ENCODE results near the gene BNIP1.
A peak's percentile ranks its signal among the peaks of the same experiment; 100 is the strongest.

Gene BNIP1

DNA sequence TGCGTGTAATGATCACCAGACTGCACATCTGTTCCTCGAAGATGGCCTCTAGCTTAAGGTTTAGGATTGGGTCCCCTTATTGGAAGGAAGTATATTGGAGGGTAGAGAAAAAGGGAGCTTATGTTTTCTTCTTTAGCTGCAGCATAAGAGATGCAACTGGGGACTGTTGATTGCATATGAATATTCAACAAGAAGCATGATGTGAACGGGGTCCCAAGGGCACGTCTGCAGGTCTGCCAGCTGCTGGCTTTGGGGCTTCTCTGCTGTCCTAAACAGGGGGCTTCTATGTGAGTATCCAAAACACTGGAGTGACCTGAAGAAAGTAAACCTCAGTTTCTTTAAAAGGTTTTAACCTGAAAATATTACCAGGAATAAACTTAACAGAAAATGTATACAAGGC is 3.6 kb upstream of the BNIP1 start:
- Histone ChIP-seq H4K91ac (ENCODE audit: low read depth, low read length, poor library complexity) (no peak overlapping the region), H4K8ac (ENCODE audit: low read depth, low read length) (no peak overlapping the region), H3K9me3 (replicated peaks in 1 of 2; ENCODE audit: control insufficient read depth in 2 of 2, insufficient read depth in 1 of 2, low read depth in 1 of 2, low read length in 2 of 2) (no peaks in the 10 kb centered on the region), H3K4me2 (ENCODE audit: insufficient read depth, low read length, poor library complexity, severe bottlenecking) (no peak overlapping the region), H3K23ac (ENCODE audit: low read depth, low read length, poor library complexity) (no peak overlapping the region), H3K27ac (replicated peaks; ENCODE audit: low read length) (no peak overlapping the region), H2BK5ac (ENCODE audit: low read length) (no peak overlapping the region), H3K4me3 (ENCODE audit: low read length in 2 of 2) (no peak overlapping the region), H3K79me1 (ENCODE audit: low read depth, low read length) (no peaks in the 10 kb centered on the region), H3K9ac (ENCODE audit: low read depth, low read length, poor library complexity) (no peak overlapping the region), H3K4me1 (ENCODE audit: control insufficient read depth in 2 of 2, insufficient read depth in 1 of 2, low read depth in 1 of 2, low read length in 2 of 2) (peaks cover 5% of the 10 kb centered on the region in 2 donors), H3K36me3 (replicated peaks in 1 of 2; ENCODE audit: control insufficient read depth in 2 of 2, insufficient read depth in 2 of 2, low read length in 2 of 2) (no peaks in the 10 kb centered on the region), H2BK12ac (ENCODE audit: low read length) (no peak overlapping the region), H3K4ac (ENCODE audit: low read length) (no peak overlapping the region), H3K18ac (ENCODE audit: low read length) (no peak overlapping the region), H2BK120ac (ENCODE audit: low read depth, low read length) (no peak overlapping the region), H2BK15ac (ENCODE audit: low read length) (no peak overlapping the region), H2AFZ (ENCODE audit: low read length) (no peak overlapping the region), H2AK5ac (ENCODE audit: low read depth, low read length) (no peak overlapping the region), H3K14ac (ENCODE audit: low read length) (no peak overlapping the region), H3K27me3 (ENCODE audit: control insufficient read depth in 3 of 3, insufficient read depth in 3 of 3, low read depth in 1 of 3, low read length in 3 of 3) (no peaks in the 10 kb centered on the region)
- no peak for DNase-seq (ENCODE audit: low spot score)
- WGBS, 2 donors (ENCODE audit: extremely low coverage in 2 of 2, insufficient read length in 2 of 2, insufficient replicate concordance in 1 of 2), result no CpG with 5 or more reads among the region's 4 CpGs

DNA sequence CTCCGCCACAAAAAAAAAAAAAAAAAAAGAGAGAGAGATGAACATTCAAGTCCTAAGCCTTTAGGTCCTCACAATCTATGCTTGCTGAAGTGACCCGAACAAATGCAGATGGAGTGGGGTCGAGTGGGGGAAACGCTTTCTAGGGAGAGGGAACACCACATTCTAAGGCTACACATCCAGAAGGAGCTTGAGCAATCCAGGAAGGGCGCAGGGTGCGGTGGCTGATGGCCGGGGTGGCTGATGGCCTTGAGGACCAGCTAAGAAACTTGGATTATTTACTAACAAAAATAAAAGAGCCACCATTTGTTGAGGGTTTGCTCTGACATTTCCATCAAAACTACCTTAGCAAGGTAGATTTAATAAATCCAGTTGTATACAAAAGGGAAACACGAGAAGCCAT is 764 bp upstream of the BNIP1 start:
- H3K36me3 ChIP-seq (replicated peaks in 1 of 2; ENCODE audit: control insufficient read depth in 2 of 2, insufficient read depth in 2 of 2, low read length in 2 of 2), result peaks cover 0 to 20% of the 10 kb centered on the region in 2 donors
- H3K4ac ChIP-seq (ENCODE audit: low read length), result no peak overlapping the region
- H3K4me2 ChIP-seq (ENCODE audit: insufficient read depth, low read length, poor library complexity, severe bottlenecking), result no peak overlapping the region
- no peaks in the 10 kb centered on the region for H3K9me3 ChIP-seq (replicated peaks in 1 of 2; ENCODE audit: control insufficient read depth in 2 of 2, insufficient read depth in 1 of 2, low read depth in 1 of 2, low read length in 2 of 2)
- H3K4me3 ChIP-seq (ENCODE audit: low read length in 2 of 2), result no peak overlapping the region
- H2BK120ac ChIP-seq (ENCODE audit: low read depth, low read length), result no peak overlapping the region
- WGBS, 2 donors (ENCODE audit: extremely low coverage in 2 of 2, insufficient read length in 2 of 2, insufficient replicate concordance in 1 of 2), result no CpG with 5 or more reads among the region's 8 CpGs
- H3K23ac ChIP-seq (ENCODE audit: low read depth, low read length, poor library complexity), result no peak overlapping the region
- peak overlapping the region; percentile 49 for H2AFZ ChIP-seq (ENCODE audit: low read length)
- H4K91ac ChIP-seq (ENCODE audit: low read depth, low read length, poor library complexity), result no peak overlapping the region
- H2BK12ac ChIP-seq (ENCODE audit: low read length), result no peak overlapping the region
- H3K79me1 ChIP-seq (ENCODE audit: low read depth, low read length), result no peaks in the 10 kb centered on the region
- no peak overlapping the region for H2AK5ac ChIP-seq (ENCODE audit: low read depth, low read length)
- DNase-seq (ENCODE audit: low spot score), result no peak
- no peak overlapping the region for H3K18ac ChIP-seq (ENCODE audit: low read length)
- H3K14ac ChIP-seq (ENCODE audit: low read length), result no peak overlapping the region
- no peak overlapping the region for H4K8ac ChIP-seq (ENCODE audit: low read depth, low read length)
- H2BK5ac ChIP-seq (ENCODE audit: low read length), result no peak overlapping the region
- H3K4me1 ChIP-seq (ENCODE audit: control insufficient read depth in 2 of 2, insufficient read depth in 1 of 2, low read depth in 1 of 2, low read length in 2 of 2), result peaks cover 4 to 5% of the 10 kb centered on the region in 2 donors
- H3K9ac ChIP-seq (ENCODE audit: low read depth, low read length, poor library complexity), result no peak overlapping the region
- H3K27ac ChIP-seq (replicated peaks; ENCODE audit: low read length), result no peak overlapping the region
- no peaks in the 10 kb centered on the region for H3K27me3 ChIP-seq (ENCODE audit: control insufficient read depth in 3 of 3, insufficient read depth in 3 of 3, low read depth in 1 of 3, low read length in 3 of 3)
- no peak overlapping the region for H2BK15ac ChIP-seq (ENCODE audit: low read length)

DNA sequence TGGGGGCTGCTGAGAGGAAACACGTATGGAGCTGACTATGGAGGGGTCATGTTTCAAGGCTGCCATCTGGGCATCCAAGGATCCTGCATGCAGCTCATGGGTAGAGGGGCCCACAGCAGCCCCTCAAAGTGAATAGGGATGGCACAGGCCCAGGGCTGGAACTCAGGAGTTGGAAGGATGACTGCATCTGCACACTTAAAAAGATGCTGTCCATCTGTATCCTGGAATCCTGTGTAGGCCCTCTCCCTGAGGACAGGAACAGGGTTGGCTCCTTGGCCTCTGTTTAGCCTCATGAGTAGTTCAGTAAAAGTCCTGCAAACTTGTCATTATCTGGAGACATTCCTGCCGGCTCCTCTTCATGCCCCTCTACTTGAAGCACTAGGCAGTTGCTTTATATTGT is 4.0 kb downstream of the BNIP1 start:
- no peak for DNase-seq (ENCODE audit: low spot score)
- no peak overlapping the region for H3K9ac ChIP-seq (ENCODE audit: low read depth, low read length, poor library complexity)
- no peak overlapping the region for H3K4me3 ChIP-seq (ENCODE audit: low read length in 2 of 2)
- no peak overlapping the region for H2BK120ac ChIP-seq (ENCODE audit: low read depth, low read length)
- H3K4me2 ChIP-seq (ENCODE audit: insufficient read depth, low read length, poor library complexity, severe bottlenecking), result no peak overlapping the region
- H2BK12ac ChIP-seq (ENCODE audit: low read length), result no peak overlapping the region
- no peak overlapping the region for H2BK15ac ChIP-seq (ENCODE audit: low read length)
- peaks cover 0 to 41% of the 10 kb centered on the region in 2 donors for H3K36me3 ChIP-seq (replicated peaks in 1 of 2; ENCODE audit: control insufficient read depth in 2 of 2, insufficient read depth in 2 of 2, low read length in 2 of 2)
- no CpG with 5 or more reads among the region's 2 CpGs for WGBS, 2 donors (ENCODE audit: extremely low coverage in 2 of 2, insufficient read length in 2 of 2, insufficient replicate concordance in 1 of 2)
- H2AK5ac ChIP-seq (ENCODE audit: low read depth, low read length), result no peak overlapping the region
- H2AFZ ChIP-seq (ENCODE audit: low read length), result no peak overlapping the region
- H3K4me1 ChIP-seq (ENCODE audit: control insufficient read depth in 2 of 2, insufficient read depth in 1 of 2, low read depth in 1 of 2, low read length in 2 of 2), result peaks cover 0 to 3% of the 10 kb centered on the region in 2 donors
- no peak overlapping the region for H4K91ac ChIP-seq (ENCODE audit: low read depth, low read length, poor library complexity)
- no peak overlapping the region for H3K27ac ChIP-seq (replicated peaks; ENCODE audit: low read length)
- no peak overlapping the region for H3K18ac ChIP-seq (ENCODE audit: low read length)
- no peaks in the 10 kb centered on the region for H3K79me1 ChIP-seq (ENCODE audit: low read depth, low read length)
- H3K27me3 ChIP-seq (ENCODE audit: control insufficient read depth in 3 of 3, insufficient read depth in 3 of 3, low read depth in 1 of 3, low read length in 3 of 3), result no peaks in the 10 kb centered on the region
- H3K23ac ChIP-seq (ENCODE audit: low read depth, low read length, poor library complexity), result no peak overlapping the region
- H2BK5ac ChIP-seq (ENCODE audit: low read length), result no peak overlapping the region
- H4K8ac ChIP-seq (ENCODE audit: low read depth, low read length), result no peak overlapping the region
- no peaks in the 10 kb centered on the region for H3K9me3 ChIP-seq (replicated peaks in 1 of 2; ENCODE audit: control insufficient read depth in 2 of 2, insufficient read depth in 1 of 2, low read depth in 1 of 2, low read length in 2 of 2)
- no peak overlapping the region for H3K4ac ChIP-seq (ENCODE audit: low read length)
- no peak overlapping the region for H3K14ac ChIP-seq (ENCODE audit: low read length)

DNA sequence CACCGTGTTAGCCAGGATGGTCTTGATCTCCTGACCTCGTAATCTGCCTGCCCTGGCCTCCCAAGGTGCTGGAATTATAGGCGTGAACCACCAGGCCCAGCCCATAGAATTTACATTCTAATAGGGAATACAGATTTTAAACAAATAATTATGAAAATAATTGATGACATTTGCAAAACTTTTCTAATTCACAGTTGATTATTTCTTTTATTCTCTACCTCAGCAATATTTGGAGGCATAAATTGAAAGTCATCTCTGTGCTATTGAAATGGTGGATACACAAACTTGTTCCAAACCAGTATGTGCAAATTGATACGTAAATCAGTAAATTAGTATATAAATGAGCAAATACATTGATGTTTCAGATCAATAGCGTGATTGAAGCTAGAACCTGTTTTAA is 8.2 kb downstream of the BNIP1 start:
- no peak overlapping the region for H2AFZ ChIP-seq (ENCODE audit: low read length)
- H2AK5ac ChIP-seq (ENCODE audit: low read depth, low read length), result no peak overlapping the region
- H3K4me3 ChIP-seq (ENCODE audit: low read length in 2 of 2), result no peak overlapping the region
- H3K23ac ChIP-seq (ENCODE audit: low read depth, low read length, poor library complexity), result no peak overlapping the region
- H3K9ac ChIP-seq (ENCODE audit: low read depth, low read length, poor library complexity), result no peak overlapping the region
- H3K4me2 ChIP-seq (ENCODE audit: insufficient read depth, low read length, poor library complexity, severe bottlenecking), result no peak overlapping the region
- H2BK120ac ChIP-seq (ENCODE audit: low read depth, low read length), result no peak overlapping the region
- H3K4ac ChIP-seq (ENCODE audit: low read length), result no peak overlapping the region
- no peaks in the 10 kb centered on the region for H3K27me3 ChIP-seq (ENCODE audit: control insufficient read depth in 3 of 3, insufficient read depth in 3 of 3, low read depth in 1 of 3, low read length in 3 of 3)
- no peak overlapping the region for H4K8ac ChIP-seq (ENCODE audit: low read depth, low read length)
- DNase-seq (ENCODE audit: low spot score), result no peak
- no peak overlapping the region for H2BK15ac ChIP-seq (ENCODE audit: low read length)
- H3K79me1 ChIP-seq (ENCODE audit: low read depth, low read length), result no peaks in the 10 kb centered on the region
- peaks cover 3 to 56% of the 10 kb centered on the region in 2 donors for H3K36me3 ChIP-seq (replicated peaks in 1 of 2; ENCODE audit: control insufficient read depth in 2 of 2, insufficient read depth in 2 of 2, low read length in 2 of 2)
- no CpG with 5 or more reads among the region's 5 CpGs for WGBS, 2 donors (ENCODE audit: extremely low coverage in 2 of 2, insufficient read length in 2 of 2, insufficient replicate concordance in 1 of 2)
- no peak overlapping the region for H2BK5ac ChIP-seq (ENCODE audit: low read length)
- no peak overlapping the region for H4K91ac ChIP-seq (ENCODE audit: low read depth, low read length, poor library complexity)
- no peaks in the 10 kb centered on the region for H3K9me3 ChIP-seq (replicated peaks in 1 of 2; ENCODE audit: control insufficient read depth in 2 of 2, insufficient read depth in 1 of 2, low read depth in 1 of 2, low read length in 2 of 2)
- H3K14ac ChIP-seq (ENCODE audit: low read length), result no peak overlapping the region
- no peak overlapping the region for H3K27ac ChIP-seq (replicated peaks; ENCODE audit: low read length)
- no peak overlapping the region for H2BK12ac ChIP-seq (ENCODE audit: low read length)
- H3K4me1 ChIP-seq (ENCODE audit: control insufficient read depth in 2 of 2, insufficient read depth in 1 of 2, low read depth in 1 of 2, low read length in 2 of 2), result no peaks in the 10 kb centered on the region
- no peak overlapping the region for H3K18ac ChIP-seq (ENCODE audit: low read length)
